Measurements from ENCODE around the gene VN1R4. TPM values are rescaled to one million over a fixed set of nuclear protein-coding genes. Genes with fewer than 3 reads are reported as not detected.

Gene VN1R4
- total RNA-seq, 1 experiment from 2014 or later, result not detected

DNA sequence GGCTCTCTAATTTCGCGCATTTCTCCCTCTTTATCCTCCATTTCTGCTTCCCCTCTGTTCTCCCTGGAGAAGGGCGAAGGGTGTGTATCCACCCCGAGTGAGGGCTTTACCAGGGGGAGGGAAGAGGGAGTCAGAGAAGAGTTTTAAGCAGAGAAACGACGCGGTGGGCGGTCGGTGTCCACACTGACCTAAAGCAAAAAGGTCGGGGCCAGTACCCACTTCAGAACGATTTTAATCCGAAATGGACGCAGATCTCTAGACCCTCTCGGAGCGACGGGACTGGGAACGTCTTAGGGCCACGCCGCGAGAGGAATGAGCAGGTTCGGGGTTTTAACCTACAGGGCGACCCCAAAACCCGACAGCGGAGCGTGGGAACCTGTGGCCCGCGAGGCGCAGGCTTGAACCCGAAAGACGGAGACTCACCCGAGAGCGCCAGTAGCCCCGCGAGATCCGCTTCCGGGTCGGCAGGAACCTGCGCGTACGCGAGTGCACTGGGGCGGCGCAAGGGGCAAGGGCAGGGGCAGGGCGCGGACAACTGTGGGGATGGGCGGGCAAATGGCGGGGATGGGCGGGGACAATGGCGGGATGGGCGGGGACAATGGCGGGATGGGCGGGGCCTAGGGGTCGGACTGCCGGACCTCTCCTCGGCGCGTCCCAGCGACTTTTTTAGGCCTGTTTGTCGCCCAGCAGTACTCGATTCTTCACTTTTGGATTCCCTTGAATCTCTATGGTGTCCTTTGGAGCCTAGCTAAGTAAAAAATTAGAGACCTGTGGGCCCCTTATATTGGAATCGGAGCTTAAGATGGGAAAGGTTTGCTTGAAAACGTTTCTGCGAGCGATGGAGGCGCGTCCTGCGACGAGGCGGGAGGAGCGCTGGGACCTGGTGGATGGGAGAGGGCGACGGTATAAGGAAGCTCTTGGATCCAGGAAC lies 12.8 kb downstream of the VN1R4 start, which contains the start of gene ZNF677:
Gene ZNF677 (minus strand): TSS at position 463 of the 931 bp plus-strand sequence. CDS start 3,323 bp downstream, outside the sequence.
- no peaks in the 10 kb centered on the region for H4K20me1 ChIP-seq (ENCODE audit: insufficient read depth)
- H3K4me2 ChIP-seq (ENCODE audit: low read length), result no peak within 1 kb of the TSS
- no peak within 1 kb of the TSS for H2AFZ ChIP-seq (ENCODE audit: low read depth, low read length, poor library complexity, severe bottlenecking)
- H3K27ac ChIP-seq (ENCODE audit: low read depth, low read length), result no peak within 1 kb of the TSS
- no peaks in the 10 kb centered on the region for H3K36me3 ChIP-seq (ENCODE audit: control insufficient read depth in 1 of 2, insufficient read depth in 2 of 2, low read length in 2 of 2)
- peaks cover 4 to 16% of the 10 kb centered on the region in 2 experiments; a peak in 2 of 4 replicates for H3K9me3 ChIP-seq (ENCODE audit: control insufficient read depth in 1 of 2, insufficient read depth in 1 of 2, low read depth in 1 of 2, low read length in 2 of 2)
- intact Hi-C loops (cut with micrococcal nuclease), result no loop called here
- H3K9me2 ChIP-seq (ENCODE audit: insufficient read depth), result no peaks in the 10 kb centered on the region
- no peak within 1 kb of the TSS for H3K4me3 ChIP-seq (replicated peaks in 1 of 2; ENCODE audit: low read depth in 1 of 2, low read length in 2 of 2)
- CTCF ChIA-PET, result no interaction called here
- RAD21 ChIA-PET (ENCODE audit: low non-redundant PET in 1 of 2, low total read pairs in 2 of 2, uncharacterized antibody in 2 of 2, unreplicated experiment in 2 of 2), result no interaction called here
- H3K9ac ChIP-seq (ENCODE audit: low read length), result no peak within 1 kb of the TSS
- TF ChIP-seq ATF3 (IDR thresholded peaks at IDR 0.05) (no peak), TCF7L2 (IDR thresholded peaks at IDR 0.05; ENCODE audit: borderline replicate concordance, extremely low read depth, insufficient read depth, insufficient read length) (no peak), POLR2AphosphoS5 (IDR thresholded peaks at IDR 0.05; ENCODE audit: low read depth, low read length) (no peak), EZH2 (IDR thresholded peaks at IDR 0.05) (no peak), CTCF (IDR thresholded peaks at IDR 0.05 in 2 of 3, conservative IDR thresholded peaks at IDR 0.05 in 1 of 3; ENCODE audit: borderline replicate concordance in 1 of 3, insufficient read depth in 1 of 3, low read depth in 2 of 3, low read length in 2 of 3) (no peak), POLR2A (IDR thresholded peaks at IDR 0.05; ENCODE audit: borderline replicate concordance, extremely low read depth, insufficient read depth, insufficient read length) (no peak), ZBTB33 (IDR thresholded peaks at IDR 0.05; ENCODE audit: extremely low read depth, insufficient replicate concordance, low read length) (no peak), EZH2phosphoT487 (IDR thresholded peaks at IDR 0.05; ENCODE audit: borderline replicate concordance) (no peak), CBX3 (IDR thresholded peaks at IDR 0.05; ENCODE audit: low read depth) (no peak)
- TF ChIP-seq, protein P1, sequence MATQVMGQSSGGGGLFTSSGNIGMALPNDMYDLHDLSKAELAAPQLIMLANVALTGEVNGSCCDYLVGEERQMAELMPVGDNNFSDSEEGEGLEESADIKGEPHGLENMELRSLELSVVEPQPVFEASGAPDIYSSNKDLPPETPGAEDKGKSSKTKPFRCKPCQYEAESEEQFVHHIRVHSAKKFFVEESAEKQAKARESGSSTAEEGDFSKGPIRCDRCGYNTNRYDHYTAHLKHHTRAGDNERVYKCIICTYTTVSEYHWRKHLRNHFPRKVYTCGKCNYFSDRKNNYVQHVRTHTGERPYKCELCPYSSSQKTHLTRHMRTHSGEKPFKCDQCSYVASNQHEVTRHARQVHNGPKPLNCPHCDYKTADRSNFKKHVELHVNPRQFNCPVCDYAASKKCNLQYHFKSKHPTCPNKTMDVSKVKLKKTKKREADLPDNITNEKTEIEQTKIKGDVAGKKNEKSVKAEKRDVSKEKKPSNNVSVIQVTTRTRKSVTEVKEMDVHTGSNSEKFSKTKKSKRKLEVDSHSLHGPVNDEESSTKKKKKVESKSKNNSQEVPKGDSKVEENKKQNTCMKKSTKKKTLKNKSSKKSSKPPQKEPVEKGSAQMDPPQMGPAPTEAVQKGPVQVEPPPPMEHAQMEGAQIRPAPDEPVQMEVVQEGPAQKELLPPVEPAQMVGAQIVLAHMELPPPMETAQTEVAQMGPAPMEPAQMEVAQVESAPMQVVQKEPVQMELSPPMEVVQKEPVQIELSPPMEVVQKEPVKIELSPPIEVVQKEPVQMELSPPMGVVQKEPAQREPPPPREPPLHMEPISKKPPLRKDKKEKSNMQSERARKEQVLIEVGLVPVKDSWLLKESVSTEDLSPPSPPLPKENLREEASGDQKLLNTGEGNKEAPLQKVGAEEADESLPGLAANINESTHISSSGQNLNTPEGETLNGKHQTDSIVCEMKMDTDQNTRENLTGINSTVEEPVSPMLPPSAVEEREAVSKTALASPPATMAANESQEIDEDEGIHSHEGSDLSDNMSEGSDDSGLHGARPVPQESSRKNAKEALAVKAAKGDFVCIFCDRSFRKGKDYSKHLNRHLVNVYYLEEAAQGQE (IDR thresholded peaks at IDR 0.05; ENCODE audit: low read depth), result no peak
- TF ChIP-seq, protein P2, sequence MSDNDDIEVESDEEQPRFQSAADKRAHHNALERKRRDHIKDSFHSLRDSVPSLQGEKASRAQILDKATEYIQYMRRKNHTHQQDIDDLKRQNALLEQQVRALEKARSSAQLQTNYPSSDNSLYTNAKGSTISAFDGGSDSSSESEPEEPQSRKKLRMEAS (IDR thresholded peaks at IDR 0.05), result no peak
- no peaks in the 10 kb centered on the region for H3K79me2 ChIP-seq (ENCODE audit: insufficient read depth, low read length)
- DNase-seq (ENCODE audit: low read depth, low spot score) (no peak), ATAC-seq (no peak)
- POLR2A ChIA-PET, result no interaction called here
- no peaks in the 10 kb centered on the region for H3K27me3 ChIP-seq (ENCODE audit: insufficient read depth, low read length)
- no TSS peak for BruUV-seq (replicated peaks)
- H3K4me1 ChIP-seq (ENCODE audit: control insufficient read depth in 1 of 2, insufficient read depth in 2 of 2, low read length in 2 of 2), result no peaks in the 10 kb centered on the region
